Activated naive CD8-positive, alpha-beta T cell (primary cell): ENCODE results near the gene ZNF132.
"Not testable (repeated sequence)": the region's sequence is repeated elsewhere in the genome, so short reads cannot be mapped to it uniquely, and the experiment has no call there.

Experiments
- H3K27ac Mint-ChIP-seq: one replicate; pipeline ENCODE4 v1.8.0; 2021; ENCODE audit warnings: mixed read lengths
- H3K27me3 Mint-ChIP-seq: one replicate; pipeline ENCODE4 v1.8.0; 2021; ENCODE audit warnings: mixed read lengths
- H3K36me3 Mint-ChIP-seq: one replicate; pipeline ENCODE4 v1.8.0; 2021; ENCODE audit warnings: mixed read lengths
- H3K4me1 Mint-ChIP-seq: one replicate; pipeline ENCODE4 v1.8.0; 2021; ENCODE audit warnings: low read depth, mixed read lengths
- H3K4me3 Mint-ChIP-seq: one replicate; pipeline ENCODE4 v1.8.0; 2021; ENCODE audit warnings: mild to moderate bottlenecking, mixed read lengths
- H3K9me3 Mint-ChIP-seq: one replicate; pipeline ENCODE4 v1.8.0; 2021; ENCODE audit warnings: low read depth, mixed read lengths

The ZNF132 gene

DNA sequence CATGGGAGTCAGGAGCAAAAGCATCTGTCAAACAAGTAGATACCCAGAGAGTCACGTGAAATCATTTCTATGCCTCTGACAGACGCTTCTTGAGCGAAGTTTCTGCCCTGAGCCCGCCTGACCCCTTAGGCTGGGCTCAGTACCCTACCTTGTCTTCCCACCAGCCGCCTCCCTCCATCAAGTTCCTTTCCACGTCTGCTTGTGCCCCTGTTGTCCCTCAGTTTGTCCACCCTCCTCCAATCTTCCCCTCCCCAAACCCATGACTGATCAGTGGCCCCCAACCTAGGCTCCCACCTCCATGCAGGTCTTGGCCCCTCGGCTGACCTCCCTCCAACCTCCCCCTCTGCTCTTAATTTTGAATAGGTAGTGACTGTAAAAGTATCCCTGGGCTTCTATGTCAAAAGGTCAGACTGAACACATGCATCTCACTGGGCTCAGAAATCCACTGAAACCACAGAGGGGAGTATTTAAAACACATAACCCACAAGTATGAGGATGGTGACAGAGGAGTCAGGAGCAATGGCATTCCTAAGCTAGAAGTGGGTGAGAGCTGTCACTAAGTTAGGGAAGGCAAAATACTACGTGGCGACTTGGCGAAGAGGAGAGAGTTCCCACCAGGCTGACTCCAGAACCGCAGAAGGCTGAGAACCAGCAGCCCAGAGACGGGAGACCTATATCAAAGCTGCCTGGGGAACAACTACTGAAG lies 34.5 kb upstream of the ZNF132 start:
- H3K36me3 Mint-ChIP-seq, result peaks cover 2% of the 10 kb centered on the region
- H3K27ac Mint-ChIP-seq, result peak overlapping the region; percentile 7
- H3K27me3 Mint-ChIP-seq, result no peaks in the 10 kb centered on the region
- H3K4me1 Mint-ChIP-seq, result peaks cover 11% of the 10 kb centered on the region
- H3K4me3 Mint-ChIP-seq, result peak overlapping the region; percentile 46
- no peaks in the 10 kb centered on the region for H3K9me3 Mint-ChIP-seq

DNA sequence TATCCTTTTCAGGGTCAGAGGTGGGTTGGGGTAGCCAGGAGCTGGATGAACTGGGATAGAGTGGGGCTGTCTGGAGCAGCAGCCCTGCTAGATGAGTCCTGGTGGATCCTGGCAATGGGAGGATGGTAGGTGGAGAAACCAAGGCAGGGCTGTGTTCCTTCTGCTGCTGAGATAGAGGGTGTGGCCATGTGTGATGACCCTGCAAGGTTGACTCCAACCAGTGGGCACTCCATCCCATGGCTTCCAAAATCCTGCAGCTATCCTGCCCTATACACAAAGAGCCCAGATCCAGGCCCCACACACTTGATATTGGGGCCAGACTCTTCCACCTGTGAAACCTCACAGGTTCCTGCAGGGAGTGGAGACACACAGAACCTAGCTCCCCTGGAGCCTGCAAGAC lies 33.8 kb upstream of the ZNF132 start:
- Mint-ChIP-seq H3K9me3 (no peaks in the 10 kb centered on the region), H3K4me3 (peak overlapping the region; percentile 46), H3K27ac (no peak overlapping the region), H3K36me3 (no peaks in the 10 kb centered on the region), H3K4me1 (peaks cover 16% of the 10 kb centered on the region), H3K27me3 (no peaks in the 10 kb centered on the region)

DNA sequence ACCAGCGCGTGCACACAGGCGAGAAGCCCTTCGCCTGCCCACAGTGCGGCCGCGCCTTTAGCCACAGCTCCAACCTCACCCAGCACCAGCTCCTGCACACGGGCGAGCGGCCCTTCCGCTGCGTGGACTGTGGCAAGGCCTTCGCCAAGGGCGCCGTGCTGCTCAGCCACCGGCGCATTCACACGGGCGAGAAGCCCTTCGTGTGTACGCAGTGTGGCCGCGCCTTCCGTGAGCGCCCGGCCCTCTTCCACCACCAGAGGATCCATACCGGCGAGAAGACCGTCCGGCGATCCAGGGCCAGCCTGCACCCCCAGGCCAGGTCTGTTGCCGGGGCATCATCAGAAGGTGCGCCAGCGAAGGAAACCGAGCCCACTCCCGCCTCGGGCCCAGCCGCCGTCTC lies 31.8 kb upstream of the ZNF132 start:
- Mint-ChIP-seq H3K4me3 (no peak overlapping the region), H3K27ac (no peak overlapping the region), H3K36me3 (no peaks in the 10 kb centered on the region), H3K4me1 (peaks cover 26% of the 10 kb centered on the region), H3K27me3 (no peaks in the 10 kb centered on the region), H3K9me3 (no peaks in the 10 kb centered on the region)

DNA sequence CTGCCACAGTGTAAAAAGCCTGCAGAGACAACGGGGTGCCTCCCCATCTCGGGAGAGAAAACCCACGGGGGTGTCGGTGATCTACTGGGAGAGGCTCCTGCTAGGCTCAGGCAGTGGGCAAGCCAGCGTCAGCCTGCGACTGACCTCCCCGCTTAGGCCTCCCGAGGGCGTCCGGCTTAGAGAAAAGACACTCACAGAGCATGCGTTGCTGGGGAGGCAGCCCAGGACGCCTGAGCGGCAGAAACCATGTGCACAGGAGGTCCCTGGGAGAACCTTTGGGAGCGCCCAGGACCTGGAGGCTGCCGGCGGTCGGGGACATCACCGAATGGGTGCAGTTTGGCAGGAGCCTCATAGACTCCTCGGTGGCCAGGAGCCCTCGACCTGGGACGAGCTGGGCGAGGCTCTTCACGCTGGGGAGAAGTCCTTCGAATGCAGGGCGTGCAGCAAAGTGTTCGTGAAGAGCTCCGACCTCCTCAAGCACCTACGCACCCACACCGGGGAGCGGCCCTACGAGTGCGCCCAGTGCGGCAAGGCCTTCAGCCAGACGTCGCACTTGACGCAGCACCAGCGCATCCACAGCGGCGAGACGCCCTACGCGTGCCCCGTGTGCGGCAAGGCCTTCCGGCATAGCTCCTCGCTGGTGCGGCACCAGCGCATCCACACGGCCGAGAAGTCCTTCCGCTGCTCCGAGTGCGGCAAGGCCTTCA lies 31.0 kb upstream of the ZNF132 start:
- peaks cover 25% of the 10 kb centered on the region for H3K4me1 Mint-ChIP-seq
- not testable (repeated sequence) for H3K4me3 Mint-ChIP-seq, H3K27ac Mint-ChIP-seq, H3K27me3 Mint-ChIP-seq, H3K36me3 Mint-ChIP-seq, H3K9me3 Mint-ChIP-seq

- no peaks in the 10 kb centered on the region for H3K9me3 Mint-ChIP-seq
- H3K27ac Mint-ChIP-seq, result no peak overlapping the region
- no peaks in the 10 kb centered on the region for H3K36me3 Mint-ChIP-seq
- H3K4me1 Mint-ChIP-seq, result peaks cover 21% of the 10 kb centered on the region
- peak overlapping the region; percentile 90 for H3K4me3 Mint-ChIP-seq
- H3K27me3 Mint-ChIP-seq, result no peaks in the 10 kb centered on the region
Measured at GRCh38 chr19:58469241-58470013, 29.5 kb upstream of the ZNF132 start.

GRCh38 chr19:58468216-58468839 lies 28.4 kb upstream of the ZNF132 start:
- H3K4me1 Mint-ChIP-seq, result peaks cover 21% of the 10 kb centered on the region
- H3K9me3 Mint-ChIP-seq, result no peaks in the 10 kb centered on the region
- H3K27ac Mint-ChIP-seq, result peak overlapping the region; percentile 76
- no peaks in the 10 kb centered on the region for H3K27me3 Mint-ChIP-seq
- no peaks in the 10 kb centered on the region for H3K36me3 Mint-ChIP-seq
- peak overlapping the region; percentile 90 for H3K4me3 Mint-ChIP-seq

DNA sequence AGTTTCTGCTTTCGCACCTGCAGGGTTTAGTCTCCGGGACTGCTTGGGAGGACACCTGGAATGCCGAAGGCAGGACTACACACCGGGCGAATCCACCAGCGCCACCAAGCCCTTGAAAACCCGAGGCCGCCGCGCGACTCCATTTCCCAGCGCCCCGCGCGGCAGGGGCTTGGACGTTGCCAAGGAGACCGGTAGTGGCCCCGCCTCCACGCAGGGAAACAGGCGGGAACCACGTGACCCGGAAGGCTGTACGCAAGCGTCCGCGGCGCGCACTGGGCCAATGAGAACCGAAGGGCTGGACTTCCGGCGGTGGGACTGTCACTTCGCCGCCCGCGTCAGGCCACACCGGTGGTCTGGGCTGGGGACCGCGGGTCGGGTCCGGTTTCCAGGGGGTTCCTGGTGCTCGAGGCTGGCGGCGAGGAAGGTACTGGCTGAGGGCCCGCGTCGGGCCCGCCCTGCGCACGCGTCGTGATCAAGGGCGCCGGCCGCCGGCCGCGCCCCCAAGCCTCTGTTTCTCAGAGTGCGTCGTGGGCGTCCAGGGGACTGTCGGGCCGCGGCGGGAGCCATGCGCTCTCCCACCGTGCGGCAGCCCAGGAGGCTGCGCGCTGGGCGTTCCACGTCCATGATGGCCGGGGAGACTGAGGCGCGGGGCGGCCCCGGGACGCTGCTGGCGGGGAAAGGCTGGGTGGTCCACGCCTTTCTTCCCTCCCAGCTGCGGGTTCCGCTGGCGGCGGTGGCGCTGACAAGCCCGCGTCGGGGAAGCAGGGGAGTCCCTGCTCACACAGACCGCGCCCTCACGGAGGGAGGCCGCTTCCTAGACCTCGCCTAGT lies 27.0 kb upstream of the ZNF132 start, which contains the start of gene ZNF324:
Gene ZNF324, plus strand, starts transcription at position 321 of the 830 bp plus-strand sequence. CDS start 2,106 bp downstream, outside the sequence.
- H3K27me3 Mint-ChIP-seq, result no peaks in the 10 kb centered on the region
- peaks cover 21% of the 10 kb centered on the region for H3K4me1 Mint-ChIP-seq
- no peaks in the 10 kb centered on the region for H3K9me3 Mint-ChIP-seq
- H3K4me3 Mint-ChIP-seq, result peak within 1 kb of the TSS; percentile 90
- H3K27ac Mint-ChIP-seq, result peak within 1 kb of the TSS; percentile 76
- no peaks in the 10 kb centered on the region for H3K36me3 Mint-ChIP-seq

DNA sequence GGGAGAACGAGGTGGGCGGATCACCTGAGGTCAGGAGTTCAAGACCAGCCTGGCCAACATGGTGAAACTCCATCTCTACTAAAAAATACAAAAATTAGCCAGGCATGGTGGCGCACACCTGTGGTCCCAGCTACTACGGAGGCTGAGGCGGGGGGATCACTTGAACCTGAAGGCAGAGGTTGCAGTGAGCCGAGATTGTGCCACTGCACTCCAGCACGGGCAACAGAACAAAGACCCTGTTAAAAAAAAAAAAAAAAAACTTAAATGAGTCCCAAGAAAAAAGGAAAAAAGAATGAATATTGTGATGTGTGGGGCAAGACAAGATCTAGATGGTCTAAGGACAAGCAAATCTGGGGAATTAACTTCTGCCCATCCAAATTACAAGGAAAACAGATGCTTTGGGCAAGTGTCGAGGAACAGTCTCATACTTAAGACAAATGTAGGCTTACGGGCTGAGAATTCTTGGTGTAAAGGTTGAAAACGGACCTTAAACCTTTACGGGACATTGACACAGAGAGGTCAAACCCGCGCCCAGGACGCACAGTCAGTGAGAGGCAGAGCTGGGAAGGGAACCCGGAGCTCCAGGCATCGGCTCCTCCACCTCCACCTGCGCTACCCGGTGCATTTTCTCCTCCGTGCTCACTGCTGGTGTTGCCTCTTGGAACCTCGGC lies 26.3 kb upstream of the ZNF132 start:
- no peaks in the 10 kb centered on the region for H3K9me3 Mint-ChIP-seq
- no peaks in the 10 kb centered on the region for H3K36me3 Mint-ChIP-seq
- no peak overlapping the region for H3K27ac Mint-ChIP-seq

DNA sequence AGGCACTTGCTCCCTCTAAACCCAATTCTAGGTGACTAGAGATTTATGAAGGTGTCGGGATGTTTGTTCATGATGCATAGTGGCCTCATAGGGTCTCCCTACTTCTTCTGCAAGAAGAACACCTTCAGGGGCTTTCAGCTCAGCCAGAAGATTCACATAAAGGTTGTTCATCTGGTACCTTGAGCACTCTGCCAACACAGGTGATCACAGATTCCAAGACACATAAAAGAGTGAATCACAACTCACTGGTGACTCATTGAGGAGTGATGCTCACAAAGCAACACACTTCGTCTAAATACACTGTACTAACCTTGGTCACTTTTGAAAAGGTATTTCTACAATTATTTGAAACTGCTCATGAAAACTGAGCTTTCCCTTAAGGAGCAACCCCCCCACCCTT lies 20.1 kb upstream of the ZNF132 start:
- Mint-ChIP-seq H3K4me3 (no peak overlapping the region), H3K27me3 (no peaks in the 10 kb centered on the region), H3K9me3 (no peaks in the 10 kb centered on the region), H3K4me1 (no peaks in the 10 kb centered on the region), H3K27ac (no peak overlapping the region), H3K36me3 (peaks cover 6% of the 10 kb centered on the region)

More for the DNA sequence above, 26.3 kb upstream of the ZNF132 start:
- no peaks in the 10 kb centered on the region for H3K27me3 Mint-ChIP-seq
- peaks cover 21% of the 10 kb centered on the region for H3K4me1 Mint-ChIP-seq
- H3K4me3 Mint-ChIP-seq, result peak overlapping the region; percentile 90

- no peaks in the 10 kb centered on the region for H3K9me3 Mint-ChIP-seq
- H3K27ac Mint-ChIP-seq, result no peak overlapping the region
- H3K27me3 Mint-ChIP-seq, result no peaks in the 10 kb centered on the region
- H3K4me3 Mint-ChIP-seq, result no peak overlapping the region
- peaks cover 6% of the 10 kb centered on the region for H3K36me3 Mint-ChIP-seq
- peaks cover 12% of the 10 kb centered on the region for H3K4me1 Mint-ChIP-seq
Measured at GRCh38 chr19:58456111-58456510, 16.2 kb upstream of the ZNF132 start.

- Mint-ChIP-seq H3K4me1 (peaks cover 19% of the 10 kb centered on the region), H3K27me3 (no peaks in the 10 kb centered on the region), H3K4me3 (no peak overlapping the region), H3K9me3 (no peaks in the 10 kb centered on the region), H3K27ac (no peak overlapping the region), H3K36me3 (peaks cover 6% of the 10 kb centered on the region)
Measured at GRCh38 chr19:58455306-58455705, 15.4 kb upstream of the ZNF132 start.

- Mint-ChIP-seq H3K27ac (no peak overlapping the region), H3K9me3 (no peaks in the 10 kb centered on the region), H3K4me3 (peak overlapping the region; percentile 44), H3K27me3 (peaks cover 2% of the 10 kb centered on the region), H3K36me3 (peaks cover 3% of the 10 kb centered on the region), H3K4me1 (peaks cover 19% of the 10 kb centered on the region)
Measured at GRCh38 chr19:58453743-58454142, 13.8 kb upstream of the ZNF132 start.

- H3K27me3 Mint-ChIP-seq, result peaks cover 9% of the 10 kb centered on the region
- peak within 1 kb of the TSS; percentile 89 for H3K4me3 Mint-ChIP-seq
- H3K36me3 Mint-ChIP-seq, result peaks cover 2% of the 10 kb centered on the region
- H3K27ac Mint-ChIP-seq, result peak within 1 kb of the TSS; percentile 22
- no peaks in the 10 kb centered on the region for H3K9me3 Mint-ChIP-seq
- peaks cover 19% of the 10 kb centered on the region for H3K4me1 Mint-ChIP-seq
Measured at GRCh38 chr19:58451358-58452101, 11.6 kb upstream of the ZNF132 start, which contains the start of gene ZNF324B. Gene ZNF324B (plus strand): TSS chr19:58451622. CDS start chr19:58453702, 2,080 bp downstream.
